Measurements from ENCODE around the gene MKS1.

Gene MKS1

DNA sequence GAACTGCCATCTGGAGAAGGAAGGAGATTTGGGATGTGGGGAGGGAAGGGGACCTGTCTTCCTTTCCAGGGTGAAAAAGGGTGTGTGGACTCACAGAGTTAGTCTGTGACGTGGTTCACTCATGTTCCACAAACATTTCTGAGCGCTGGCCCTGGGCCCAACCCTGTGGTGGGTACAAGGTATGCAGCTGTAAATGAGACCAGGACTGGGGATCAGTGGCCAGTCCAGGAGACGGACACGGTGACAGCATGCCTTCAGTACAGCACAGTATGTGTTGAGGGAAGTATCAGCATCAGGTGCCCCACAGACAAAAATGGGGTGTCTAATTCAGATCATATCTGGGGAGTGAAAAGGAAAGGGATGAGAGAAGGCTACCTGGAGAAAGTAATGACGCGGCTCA lies 32.0 kb downstream of the MKS1 start:
- Histone ChIP-seq H4K20me1 (ENCODE audit: insufficient read depth, low read length) (no peaks in the 10 kb centered on the region), H3K36me3 (replicated peaks; ENCODE audit: low read depth, low read length) (no peaks in the 10 kb centered on the region), H3K9ac (ENCODE audit: low read length) (no peak overlapping the region), H3K27ac (ENCODE audit: low read length) (no peak overlapping the region), H3K4me2 (ENCODE audit: low read length) (no peak overlapping the region), H3K27me3 (ENCODE audit: low read depth, low read length) (no peaks in the 10 kb centered on the region), H3K79me2 (ENCODE audit: low read length) (no peaks in the 10 kb centered on the region), H3K4me3 (ENCODE audit: low read length) (no peak overlapping the region), H2AFZ (ENCODE audit: low read depth, low read length) (no peak overlapping the region), H3K4me1 (ENCODE audit: low read length) (peaks cover under 1% of the 10 kb centered on the region; the same call in 1 of the 2 replicates), H3K9me3 (ENCODE audit: insufficient read depth, low read length) (no peaks in the 10 kb centered on the region)
- TF ChIP-seq EZH2phosphoT487 (IDR thresholded peaks at IDR 0.05; ENCODE audit: low read depth) = no peak
- TF ChIP-seq, protein P1, sequence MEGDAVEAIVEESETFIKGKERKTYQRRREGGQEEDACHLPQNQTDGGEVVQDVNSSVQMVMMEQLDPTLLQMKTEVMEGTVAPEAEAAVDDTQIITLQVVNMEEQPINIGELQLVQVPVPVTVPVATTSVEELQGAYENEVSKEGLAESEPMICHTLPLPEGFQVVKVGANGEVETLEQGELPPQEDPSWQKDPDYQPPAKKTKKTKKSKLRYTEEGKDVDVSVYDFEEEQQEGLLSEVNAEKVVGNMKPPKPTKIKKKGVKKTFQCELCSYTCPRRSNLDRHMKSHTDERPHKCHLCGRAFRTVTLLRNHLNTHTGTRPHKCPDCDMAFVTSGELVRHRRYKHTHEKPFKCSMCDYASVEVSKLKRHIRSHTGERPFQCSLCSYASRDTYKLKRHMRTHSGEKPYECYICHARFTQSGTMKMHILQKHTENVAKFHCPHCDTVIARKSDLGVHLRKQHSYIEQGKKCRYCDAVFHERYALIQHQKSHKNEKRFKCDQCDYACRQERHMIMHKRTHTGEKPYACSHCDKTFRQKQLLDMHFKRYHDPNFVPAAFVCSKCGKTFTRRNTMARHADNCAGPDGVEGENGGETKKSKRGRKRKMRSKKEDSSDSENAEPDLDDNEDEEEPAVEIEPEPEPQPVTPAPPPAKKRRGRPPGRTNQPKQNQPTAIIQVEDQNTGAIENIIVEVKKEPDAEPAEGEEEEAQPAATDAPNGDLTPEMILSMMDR (IDR thresholded peaks at IDR 0.05; ENCODE audit: low read depth, low read length) = no peak

DNA sequence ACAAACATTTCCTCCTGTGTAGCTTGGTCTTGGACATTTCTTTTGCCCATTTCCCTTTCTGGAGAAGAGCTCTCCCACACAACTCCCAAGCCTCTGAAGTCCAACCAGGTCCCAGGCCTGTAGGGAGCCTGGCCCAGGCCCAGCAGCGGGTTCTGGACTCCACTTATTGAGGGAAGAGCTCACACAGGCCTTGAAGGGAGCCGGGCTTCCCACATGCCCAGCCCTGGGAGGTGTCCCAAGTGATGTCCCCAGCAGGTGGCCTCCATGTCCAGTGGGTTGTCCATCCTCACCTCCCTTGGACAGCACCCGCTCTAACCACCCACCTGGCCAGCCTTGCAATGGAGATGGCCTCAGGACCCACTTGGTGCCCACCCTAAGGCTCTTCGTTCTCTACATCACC lies 32.5 kb downstream of the MKS1 start:
- Histone ChIP-seq H3K4me1 (ENCODE audit: low read length) (no peaks in the 10 kb centered on the region), H4K20me1 (ENCODE audit: insufficient read depth, low read length) (no peaks in the 10 kb centered on the region), H3K36me3 (replicated peaks; ENCODE audit: low read depth, low read length) (no peaks in the 10 kb centered on the region), H3K9ac (ENCODE audit: low read length) (no peak overlapping the region), H2AFZ (ENCODE audit: low read depth, low read length) (no peak overlapping the region), H3K79me2 (ENCODE audit: low read length) (no peaks in the 10 kb centered on the region), H3K4me2 (ENCODE audit: low read length) (no peak overlapping the region), H3K27me3 (ENCODE audit: low read depth, low read length) (no peaks in the 10 kb centered on the region), H3K4me3 (ENCODE audit: low read length) (no peak overlapping the region), H3K9me3 (ENCODE audit: insufficient read depth, low read length) (no peaks in the 10 kb centered on the region), H3K27ac (ENCODE audit: low read length) (no peak overlapping the region)
- TF ChIP-seq EZH2phosphoT487 (IDR thresholded peaks at IDR 0.05; ENCODE audit: low read depth) = no peak
- TF ChIP-seq, protein P1 (IDR thresholded peaks at IDR 0.05; ENCODE audit: low read depth, low read length) = no peak

DNA sequence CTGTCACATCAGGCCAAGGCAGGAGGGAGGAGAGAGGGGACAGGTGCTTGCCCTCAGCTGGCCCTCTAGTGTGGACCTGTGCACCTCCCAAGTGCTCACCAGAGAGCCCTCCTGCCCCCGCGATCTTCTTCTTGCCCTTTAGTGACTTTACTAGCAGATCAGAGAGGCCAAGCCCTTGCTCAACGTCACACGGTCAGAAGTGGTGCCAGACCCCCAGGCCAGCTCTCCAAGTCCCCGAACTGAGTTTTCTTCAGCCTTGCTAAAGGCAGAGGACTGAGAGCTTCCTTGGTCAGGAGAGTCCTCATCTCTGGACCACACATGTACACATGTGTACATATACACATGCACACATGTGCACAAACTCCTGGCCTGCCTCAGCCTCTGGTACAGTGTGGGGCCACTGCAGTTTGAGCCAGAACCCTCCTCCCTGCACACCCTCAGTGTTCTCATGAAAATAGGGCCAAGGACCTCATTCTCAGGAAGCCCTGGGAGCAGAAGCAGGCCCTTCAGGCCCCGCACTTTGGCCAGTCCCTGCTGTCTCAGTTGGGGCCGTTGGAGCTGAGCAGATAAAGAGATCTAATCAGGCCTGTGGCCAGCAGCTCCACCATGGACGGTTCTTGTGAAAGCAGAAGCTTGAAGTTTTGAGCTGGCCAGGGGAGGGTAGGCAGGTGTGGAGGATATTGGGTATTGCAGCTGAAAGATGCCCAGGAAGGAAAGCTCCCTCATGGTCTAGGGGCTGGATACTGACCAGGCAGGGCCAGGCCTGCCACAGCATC lies 33.9 kb downstream of the MKS1 start:
- Histone ChIP-seq H3K4me3 (ENCODE audit: low read length) (no peak overlapping the region), H3K4me1 (ENCODE audit: low read length) (no peaks in the 10 kb centered on the region), H3K9me3 (ENCODE audit: insufficient read depth, low read length) (no peaks in the 10 kb centered on the region), H3K27ac (ENCODE audit: low read length) (no peak overlapping the region), H4K20me1 (ENCODE audit: insufficient read depth, low read length) (no peaks in the 10 kb centered on the region), H3K79me2 (ENCODE audit: low read length) (no peaks in the 10 kb centered on the region), H3K9ac (ENCODE audit: low read length) (no peak overlapping the region), H2AFZ (ENCODE audit: low read depth, low read length) (no peak overlapping the region), H3K4me2 (ENCODE audit: low read length) (no peak overlapping the region), H3K36me3 (replicated peaks; ENCODE audit: low read depth, low read length) (no peaks in the 10 kb centered on the region), H3K27me3 (ENCODE audit: low read depth, low read length) (peaks cover 4% of the 10 kb centered on the region; the same call in 1 of the 2 replicates)
- TF ChIP-seq EZH2phosphoT487 (IDR thresholded peaks at IDR 0.05; ENCODE audit: low read depth) = no peak
- TF ChIP-seq, protein P1 (IDR thresholded peaks at IDR 0.05; ENCODE audit: low read depth, low read length) = no peak

DNA sequence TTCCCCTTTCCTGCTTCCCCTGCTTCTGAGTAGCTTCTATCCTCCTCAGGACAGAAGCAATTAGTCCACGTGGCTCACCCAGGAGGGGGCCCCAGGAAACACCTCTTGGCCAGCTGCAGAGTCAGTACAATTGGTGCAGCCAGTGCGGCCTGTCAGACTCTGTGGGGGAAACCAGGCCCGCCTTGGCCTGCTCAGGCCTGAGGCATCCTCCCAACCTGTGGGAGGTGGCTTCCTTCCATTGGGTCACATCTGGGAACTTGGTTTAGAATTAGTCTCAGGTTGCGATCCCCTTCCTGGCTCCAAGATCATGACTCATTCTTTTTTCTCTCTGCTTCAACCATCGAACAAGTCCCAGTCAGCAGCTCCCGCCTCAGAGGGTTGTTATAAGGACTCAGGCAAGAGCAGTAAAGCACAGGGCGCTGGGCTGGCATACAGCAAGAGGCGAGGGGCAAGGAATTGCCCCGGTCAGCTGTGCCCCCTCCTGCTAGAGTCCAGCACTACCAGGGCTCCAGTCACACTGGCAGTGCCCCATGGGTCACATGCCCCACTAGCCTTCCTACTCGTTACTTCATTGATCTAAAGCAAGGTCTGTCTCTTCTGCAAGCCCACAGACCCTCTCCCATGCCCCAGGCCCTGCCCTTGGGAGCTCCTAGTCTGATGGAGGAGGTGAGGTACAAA lies 34.6 kb downstream of the MKS1 start:
- no peak overlapping the region for H3K27ac ChIP-seq (ENCODE audit: low read length)
- no peaks in the 10 kb centered on the region for H3K79me2 ChIP-seq (ENCODE audit: low read length)
- no peak overlapping the region for H3K4me2 ChIP-seq (ENCODE audit: low read length)
- H4K20me1 ChIP-seq (ENCODE audit: insufficient read depth, low read length) = no peaks in the 10 kb centered on the region
- no peaks in the 10 kb centered on the region for H3K9me3 ChIP-seq (ENCODE audit: insufficient read depth, low read length)
- H3K4me3 ChIP-seq (ENCODE audit: low read length) = no peak overlapping the region
- H3K9ac ChIP-seq (ENCODE audit: low read length) = no peak overlapping the region
- no peaks in the 10 kb centered on the region for H3K36me3 ChIP-seq (replicated peaks; ENCODE audit: low read depth, low read length)
- H2AFZ ChIP-seq (ENCODE audit: low read depth, low read length) = no peak overlapping the region
- TF ChIP-seq, protein P1 (IDR thresholded peaks at IDR 0.05; ENCODE audit: low read depth, low read length) = no peak
- no peak for TF ChIP-seq EZH2phosphoT487 (IDR thresholded peaks at IDR 0.05; ENCODE audit: low read depth)
- peaks cover 4% of the 10 kb centered on the region; the same call in 1 of the 2 replicates for H3K27me3 ChIP-seq (ENCODE audit: low read depth, low read length)
- H3K4me1 ChIP-seq (ENCODE audit: low read length) = no peaks in the 10 kb centered on the region
